NCI-H1417 treated with DMSO at 0.1 percent for 48 hours (cell line): Measurements from ENCODE around the gene GIPC3.

Source experiments
- DNase-seq: peaks from one replicate; lab custom pipeline; 2025; lab: John Stamatoyannopoulos, UW

Gene GIPC3

GRCh38 chr19:3638208-3639193 lies 53.2 kb downstream of the GIPC3 start:
- no peak for DNase-seq

DNA sequence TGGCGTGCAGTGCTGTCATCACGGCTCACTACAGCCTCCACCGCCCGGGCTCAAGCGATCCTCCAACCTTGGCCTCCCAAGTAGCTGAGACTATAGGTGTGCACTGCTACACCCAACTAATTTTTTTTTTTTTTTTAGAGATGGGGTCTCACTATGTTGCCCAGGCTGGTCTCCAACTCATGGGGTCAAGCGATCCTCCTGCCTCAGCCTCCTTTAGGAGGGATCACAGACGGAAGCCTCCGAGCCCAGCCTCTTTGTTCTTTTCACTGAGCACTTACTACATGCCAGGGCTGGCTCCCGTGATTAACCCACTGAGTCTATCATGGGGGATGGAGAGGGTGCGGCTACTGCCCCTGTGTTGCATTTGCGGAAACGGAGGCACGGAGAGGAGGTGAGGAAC lies 54.2 kb downstream of the GIPC3 start:
- DNase-seq: no peak

DNA sequence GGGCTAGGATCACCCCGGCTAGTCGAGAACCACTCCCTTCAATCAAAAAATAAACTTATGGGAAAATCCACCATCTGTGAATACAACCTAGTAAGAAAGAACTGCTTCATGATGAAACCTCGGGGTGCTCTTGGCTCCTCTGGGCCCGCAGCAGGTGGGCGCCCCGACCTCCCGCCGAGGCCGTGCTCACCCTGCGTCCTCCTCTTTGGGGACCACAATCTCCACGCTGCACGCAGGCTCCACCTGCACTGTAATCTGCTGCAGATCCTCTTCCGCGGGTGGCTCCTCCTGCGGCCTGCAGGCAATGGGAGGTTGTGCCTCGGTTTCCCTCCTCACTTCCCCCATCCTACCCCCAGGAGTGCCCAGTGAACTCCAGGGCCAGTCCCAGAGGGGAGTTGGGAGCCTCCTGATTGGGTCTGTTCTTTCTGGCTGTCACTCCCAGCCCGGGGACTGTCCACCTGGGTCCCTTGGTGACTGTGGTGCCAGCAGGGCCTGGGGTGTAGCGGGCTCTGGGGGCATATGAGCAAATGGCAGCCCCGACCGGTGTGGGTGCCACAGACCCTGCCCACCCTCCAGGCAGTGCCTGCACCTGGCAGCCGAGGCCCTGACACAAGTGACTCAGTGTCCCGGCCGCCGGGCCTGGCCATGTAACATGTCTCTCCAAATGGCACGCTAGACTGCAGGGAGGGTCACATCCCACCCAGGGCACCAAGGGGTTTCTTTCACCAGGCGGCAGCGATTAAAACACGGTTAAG lies 56.4 kb downstream of the GIPC3 start:
- DNase-seq: no peak

GRCh38 chr19:3642296-3642695 lies 57.0 kb downstream of the GIPC3 start:
- no peak for DNase-seq
